Nephron progenitor cell (in vitro differentiated cells): ENCODE results near the gene TROAP.
A peak's percentile ranks its signal among the peaks of the same experiment; 100 is the strongest.

Source experiments
- DNase-seq: peaks from one replicate; pipeline ENCODE4 v3.0.0; 2021
- H3K27ac Mint-ChIP-seq: 2 replicates; pipeline ENCODE4 v1.8.0; 2021; ENCODE audit warnings: mild to moderate bottlenecking, moderate library complexity, mixed read lengths
- H3K27me3 Mint-ChIP-seq: 2 replicates; pipeline ENCODE4 v1.8.0; 2021; ENCODE audit warnings: mild to moderate bottlenecking, low read depth, mixed read lengths; ENCODE audit not compliant: poor library complexity
- H3K36me3 Mint-ChIP-seq: 2 replicates; pipeline ENCODE4 v1.8.0; 2021; ENCODE audit warnings: low read depth, mixed read lengths
- H3K4me1 Mint-ChIP-seq: 2 replicates; pipeline ENCODE4 v1.8.0; 2021; ENCODE audit warnings: mixed read lengths
- H3K4me3 Mint-ChIP-seq: 2 replicates; pipeline ENCODE4 v1.8.0; 2021; ENCODE audit warnings: mild to moderate bottlenecking, moderate library complexity, mixed read lengths
- H3K9me3 Mint-ChIP-seq: 2 replicates; pipeline ENCODE4 v1.8.0; 2021; ENCODE audit warnings: mild to moderate bottlenecking, moderate library complexity, mixed read lengths
- CTCF ChIP-seq: fragments of 200-600 bp; sonication (generic); IDR thresholded peaks from 2 replicates; pipeline ENCODE4 v1.5.0; 2021; ENCODE audit warnings: antibody characterized with exemption

TROAP gene

DNA sequence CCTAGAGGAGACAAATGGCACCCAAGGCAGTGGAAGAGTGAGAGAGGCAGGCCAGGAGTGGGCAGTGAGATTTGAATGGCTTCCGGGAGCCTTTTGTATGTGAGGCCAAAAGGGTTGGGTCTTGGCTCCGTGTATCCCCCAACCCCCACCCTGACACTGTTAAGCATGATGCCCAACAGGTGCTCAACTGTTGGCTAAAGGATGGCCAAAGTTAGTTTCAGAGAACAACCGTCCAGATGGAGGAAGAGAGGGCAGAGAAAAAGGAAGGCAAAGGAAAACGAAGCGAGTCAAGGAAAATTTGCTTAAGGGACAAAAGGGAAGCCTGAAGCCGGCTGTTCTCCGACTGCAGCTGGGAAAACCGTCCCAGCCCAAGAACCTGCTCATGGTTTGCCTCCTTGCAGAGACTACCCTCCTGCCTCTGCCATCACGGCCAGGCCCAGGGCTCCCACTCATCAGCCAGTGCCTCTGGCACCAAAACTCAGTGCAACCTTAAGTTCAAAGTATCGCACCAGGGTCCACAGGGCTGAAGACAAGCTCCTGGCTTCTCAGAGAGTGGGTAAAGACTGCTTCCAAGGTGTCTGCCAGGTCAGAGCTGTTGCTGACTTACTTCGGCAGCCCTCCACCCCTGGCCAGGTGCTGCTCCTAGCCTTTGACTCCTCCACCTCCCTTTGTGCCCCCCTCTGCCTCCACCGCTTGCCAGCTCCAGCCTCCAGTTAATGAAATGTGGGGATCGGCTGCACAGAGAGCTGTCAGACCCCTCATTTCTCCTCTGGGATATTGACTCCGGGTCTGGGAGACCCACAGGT, 18.1 kb downstream of the TROAP start:
- DNase-seq, result no peak
- no peak for TF ChIP-seq CTCF
- Mint-ChIP-seq H3K27ac (no peak overlapping the region), H3K9me3 (no peaks in the 10 kb centered on the region), H3K27me3 (peaks cover 89% of the 10 kb centered on the region), H3K36me3 (no peaks in the 10 kb centered on the region), H3K4me1 (peaks cover 74% of the 10 kb centered on the region), H3K4me3 (peak overlapping the region; percentile 47)

DNA sequence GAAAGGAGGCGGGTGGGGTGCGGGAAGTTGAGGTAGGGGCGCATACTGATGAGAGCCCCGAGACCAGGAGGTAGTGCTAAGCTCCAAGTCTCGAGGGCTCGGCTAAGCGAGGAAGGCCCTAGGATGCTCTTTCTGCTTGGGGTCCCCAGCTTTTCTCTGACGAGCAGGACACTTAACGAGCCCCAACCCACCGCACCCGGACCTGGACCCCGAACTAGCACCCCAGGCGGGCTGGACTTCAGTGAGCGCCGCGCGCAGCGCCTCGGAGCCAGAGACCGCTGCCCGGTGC, 18.7 kb downstream of the TROAP start:
- DNase-seq, result no peak
- no peak for TF ChIP-seq CTCF
- H3K4me3 Mint-ChIP-seq, result no peak overlapping the region
- H3K4me1 Mint-ChIP-seq, result peaks cover 80% of the 10 kb centered on the region
- no peaks in the 10 kb centered on the region for H3K9me3 Mint-ChIP-seq
- H3K27me3 Mint-ChIP-seq, result peaks cover 89% of the 10 kb centered on the region
- H3K27ac Mint-ChIP-seq, result no peak overlapping the region
- no peaks in the 10 kb centered on the region for H3K36me3 Mint-ChIP-seq

DNA sequence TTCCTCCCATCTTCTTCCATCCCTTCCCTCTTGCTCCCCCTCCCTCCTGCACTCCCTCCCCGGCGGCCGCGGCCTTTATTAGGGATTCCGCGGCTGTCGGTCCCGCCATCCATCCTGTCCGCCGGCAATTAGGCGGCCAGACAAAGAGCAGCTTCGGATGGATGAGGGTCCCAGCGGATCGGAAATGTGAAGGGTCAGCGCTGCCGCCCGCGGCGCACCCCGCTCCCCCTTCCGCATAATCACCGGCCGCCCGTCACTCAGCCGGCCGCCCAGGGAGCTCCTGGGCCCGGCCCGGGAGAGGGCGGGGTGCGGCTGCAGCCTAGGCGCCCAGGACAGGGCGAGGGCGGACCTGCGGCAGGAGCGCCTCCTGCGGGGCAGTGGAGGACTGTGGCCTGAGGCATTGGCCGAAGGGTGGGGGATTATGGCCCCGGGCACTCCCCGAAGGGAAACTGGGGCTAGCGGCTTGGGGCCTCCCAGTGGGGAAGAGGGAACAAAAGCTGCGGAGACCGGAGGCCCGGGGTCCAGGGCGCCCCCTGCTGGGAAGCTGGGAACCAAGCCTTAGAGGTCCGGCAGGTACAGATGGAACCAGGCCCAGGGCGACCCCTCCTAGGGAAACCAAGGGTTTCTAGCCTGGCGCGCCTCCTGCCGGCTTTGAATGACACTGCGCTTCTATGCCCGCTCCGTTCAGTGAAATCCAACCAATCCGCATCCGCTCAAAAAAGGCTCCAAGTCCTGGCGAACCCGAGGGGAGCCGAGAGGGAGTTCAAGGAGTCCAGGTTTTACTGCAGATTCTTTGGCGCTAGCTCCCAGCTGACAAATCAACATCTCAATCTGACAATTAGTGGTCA, 19.2 kb downstream of the TROAP start:
- peak; percentile 99 for TF ChIP-seq CTCF
- H3K36me3 Mint-ChIP-seq, result no peaks in the 10 kb centered on the region
- peaks cover 82% of the 10 kb centered on the region for H3K4me1 Mint-ChIP-seq
- H3K4me3 Mint-ChIP-seq, result peak overlapping the region; percentile 77
- no peaks in the 10 kb centered on the region for H3K9me3 Mint-ChIP-seq
- DNase-seq, result peak; percentile 93
- no peak overlapping the region for H3K27ac Mint-ChIP-seq
- H3K27me3 Mint-ChIP-seq, result peaks cover 89% of the 10 kb centered on the region

GRCh38 chr12:49342914-49343731, 20.1 kb downstream of the TROAP start:
- peaks cover 80% of the 10 kb centered on the region for H3K4me1 Mint-ChIP-seq

More at GRCh38 chr12:49342914-49343731, 20.1 kb downstream of the TROAP start:
- Mint-ChIP-seq H3K27ac (peak overlapping the region; percentile 89), H3K4me3 (peak overlapping the region; percentile 77), H3K27me3 (peaks cover 88% of the 10 kb centered on the region), H3K36me3 (no peaks in the 10 kb centered on the region), H3K9me3 (no peaks in the 10 kb centered on the region)
- no peak for TF ChIP-seq CTCF
- peak; percentile 82 for DNase-seq
